CD4-positive, alpha-beta T cell treated with Interleukin-21 for 1 hour (primary cell): Measurements from ENCODE around the gene KIAA1217.
"Not testable (repeated sequence)": the region's sequence is repeated elsewhere in the genome, so short reads cannot be mapped to it uniquely, and the experiment has no call there.

Experiments used
- DNase-seq: peaks from one replicate; pipeline ENCODE4 v3.0.0-alpha.2; 2020

KIAA1217 gene

DNA sequence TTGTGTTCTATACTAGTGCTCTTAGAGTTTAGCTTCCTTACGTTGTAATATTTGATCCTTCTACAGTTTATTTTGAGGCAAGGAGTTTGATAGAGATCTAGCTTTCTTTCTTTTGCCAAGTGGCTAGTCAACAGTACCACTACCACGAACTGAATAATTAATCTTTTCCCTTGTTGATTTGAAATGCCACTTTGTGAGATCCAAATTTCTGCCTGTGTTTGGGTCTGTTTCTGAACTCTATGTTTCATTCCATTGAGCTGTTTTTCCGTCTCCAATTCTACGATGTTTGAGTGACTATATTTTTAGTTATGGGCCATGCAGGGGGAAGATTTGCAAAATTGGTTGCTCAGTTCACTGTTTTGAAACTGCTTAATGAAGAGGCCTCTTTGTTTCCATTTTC is 134.7 kb downstream of the KIAA1217 start:
- no peak for DNase-seq

DNA sequence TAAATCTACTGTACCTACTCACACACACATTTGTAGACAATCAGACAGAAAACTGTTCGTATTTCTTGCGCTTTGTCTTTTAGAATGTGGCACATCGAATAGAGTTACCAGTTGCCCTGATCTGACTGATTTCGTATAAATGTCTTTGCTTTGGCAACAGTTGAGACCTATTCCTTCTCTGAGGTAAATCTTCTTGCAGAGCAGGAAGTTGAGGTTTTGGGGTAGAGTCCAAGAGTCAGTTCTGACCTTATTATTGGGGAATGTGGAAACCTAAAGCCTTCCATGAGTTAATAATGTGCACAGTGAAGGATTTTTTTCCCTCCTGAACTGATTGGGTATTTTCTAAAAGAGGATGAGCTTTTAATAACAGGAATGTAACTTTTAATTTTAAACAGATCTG is 135.3 kb downstream of the KIAA1217 start:
- no peak for DNase-seq

DNA sequence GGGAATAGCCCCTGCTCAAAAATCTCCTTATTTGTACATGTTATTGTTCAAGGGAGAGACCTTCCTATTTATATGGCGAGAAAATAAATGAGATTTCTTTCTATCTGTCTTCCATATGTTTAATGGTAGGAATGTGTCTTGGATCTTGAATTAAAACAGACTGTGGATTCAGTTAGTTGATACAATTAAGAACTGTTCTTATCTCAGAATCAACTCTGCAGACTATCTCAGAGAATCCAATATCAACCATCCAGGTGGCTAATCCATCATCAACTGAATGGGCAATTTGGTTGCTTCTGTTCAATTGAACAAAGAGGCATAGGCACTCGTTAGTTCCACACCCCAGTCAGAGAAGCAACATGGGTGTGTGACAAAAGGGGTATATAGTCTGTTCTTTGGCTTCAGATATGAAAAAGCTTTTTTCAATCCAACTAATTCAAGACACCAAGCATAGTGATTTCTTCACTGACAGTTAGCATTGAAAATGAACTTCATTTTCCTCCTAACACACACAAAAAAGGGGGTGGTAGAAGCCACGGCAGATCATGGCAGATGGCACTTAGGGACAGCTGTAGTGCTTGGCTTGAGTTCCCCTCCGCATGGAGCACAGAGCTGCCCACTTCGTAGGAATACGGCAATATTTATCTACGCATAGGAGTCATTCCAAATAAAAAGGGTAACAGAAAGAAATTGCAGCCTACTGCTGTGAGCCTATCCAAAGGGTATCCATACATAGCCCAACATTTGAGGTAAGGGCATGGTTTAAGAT is 135.9 kb downstream of the KIAA1217 start:
- DNase-seq: no peak

DNA sequence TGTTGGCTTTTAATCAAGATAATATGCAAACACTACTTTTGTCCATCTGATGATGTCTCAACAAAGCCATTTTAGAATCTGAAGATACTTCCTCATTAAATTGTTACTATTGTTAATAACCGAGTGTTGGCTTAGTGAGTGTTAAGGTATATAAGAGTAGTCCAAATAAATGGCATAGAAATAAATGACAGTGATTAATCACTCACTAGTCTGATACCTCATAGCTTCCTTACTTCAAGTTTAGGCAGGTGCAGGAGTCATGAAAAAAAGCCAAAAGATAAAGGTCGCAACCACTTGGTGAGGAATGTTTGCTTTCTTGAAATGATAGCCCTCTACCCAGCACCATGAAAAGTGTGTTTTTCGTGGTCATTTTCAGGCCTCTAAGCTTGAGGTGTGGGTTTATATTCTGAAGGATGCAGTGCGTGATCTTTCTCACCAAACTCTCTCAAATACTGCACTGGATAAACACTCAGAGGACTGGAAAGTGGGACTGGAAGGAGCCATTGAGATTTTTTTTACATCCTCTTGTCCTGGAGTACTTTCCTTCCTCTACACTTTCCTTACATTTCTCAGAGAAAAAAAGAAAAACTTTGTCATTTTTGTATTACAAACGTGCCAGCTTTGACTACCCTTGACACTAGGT is 138.1 kb downstream of the KIAA1217 start:
- no peak for DNase-seq

DNA sequence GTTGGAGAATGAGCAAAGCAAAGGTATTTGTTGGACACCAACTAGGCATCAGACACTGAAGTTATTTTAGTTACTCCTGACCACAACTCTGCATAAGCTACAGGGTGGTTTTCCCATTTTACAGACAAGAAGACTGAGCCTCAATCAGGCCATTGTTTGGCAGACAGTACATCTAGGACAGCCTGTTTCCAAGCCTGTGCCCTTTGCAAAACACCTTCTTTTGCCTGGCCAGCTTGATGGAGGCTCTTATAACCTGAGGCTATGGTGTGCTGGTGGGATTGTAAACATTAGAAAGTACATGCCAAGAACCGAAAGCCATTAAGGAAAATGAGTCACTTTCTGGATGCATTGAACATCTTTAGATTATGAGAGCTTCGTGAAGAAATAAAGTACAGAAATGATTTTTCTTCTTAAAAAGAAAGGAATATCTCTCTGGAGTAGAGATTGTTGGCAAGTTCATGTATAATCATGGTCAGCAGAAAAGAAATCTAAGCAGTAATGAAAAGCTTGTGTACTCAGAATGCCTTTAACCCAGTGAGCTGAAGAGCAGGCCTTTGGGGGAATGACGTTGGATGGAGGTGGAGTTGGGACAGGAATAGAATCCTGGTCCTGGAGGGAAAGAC is 140.6 kb downstream of the KIAA1217 start:
- DNase-seq: no peak

DNA sequence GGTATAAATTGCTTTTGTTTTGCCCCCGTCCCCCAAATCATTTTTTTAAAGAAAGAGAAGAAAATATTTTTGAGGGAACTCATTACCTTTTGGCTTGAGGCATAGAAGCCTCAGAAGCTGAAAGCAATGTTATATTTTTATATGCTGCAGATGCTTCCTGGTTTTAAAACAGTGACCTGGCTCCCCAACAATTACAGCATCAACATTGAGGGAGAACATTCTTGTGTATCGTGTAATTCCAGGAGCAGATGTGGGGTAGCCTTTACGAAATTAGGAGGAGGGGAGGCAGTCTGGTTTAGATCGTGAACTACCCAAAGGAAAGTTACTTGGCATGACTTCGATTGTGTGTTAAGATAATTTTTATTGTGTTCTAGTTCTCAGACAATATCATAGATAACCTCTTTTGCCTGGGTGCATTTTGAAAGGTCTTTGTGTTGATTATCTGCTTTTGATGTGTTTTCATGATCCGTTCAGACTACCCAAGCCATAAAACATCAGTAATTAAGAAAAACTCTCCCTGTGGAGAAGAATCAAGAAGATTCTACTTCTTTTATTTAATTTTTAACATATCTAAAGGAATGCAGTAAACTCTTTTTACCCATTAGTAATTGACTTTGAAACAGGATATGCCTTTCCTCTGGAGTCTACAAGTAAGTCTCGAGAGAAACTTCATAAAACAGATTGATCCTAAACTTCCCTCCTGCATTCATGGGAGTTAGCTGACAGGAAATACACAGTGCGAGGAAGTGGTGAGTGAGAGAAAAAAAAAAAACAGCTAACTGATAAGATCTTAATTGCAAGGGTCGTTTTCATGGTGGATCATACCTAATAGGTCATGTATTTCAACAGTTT is 141.4 kb downstream of the KIAA1217 start:
- no peak for DNase-seq

DNA sequence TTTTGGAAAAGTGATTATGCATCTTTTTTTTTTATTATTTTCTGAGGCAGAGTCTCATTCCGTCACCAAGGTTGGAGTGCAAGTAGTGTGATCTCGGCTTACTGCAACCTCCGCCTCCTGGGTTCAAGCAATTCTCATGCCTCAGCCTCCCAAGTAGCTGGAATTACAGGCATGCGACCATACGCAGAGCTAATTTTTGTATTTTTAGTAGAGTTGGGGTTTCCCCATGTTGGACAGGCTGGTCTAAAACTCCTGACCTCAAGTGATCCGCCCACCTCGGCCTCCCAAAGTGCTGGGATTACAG is 141.9 kb downstream of the KIAA1217 start:
- not testable (repeated sequence) for DNase-seq

DNA sequence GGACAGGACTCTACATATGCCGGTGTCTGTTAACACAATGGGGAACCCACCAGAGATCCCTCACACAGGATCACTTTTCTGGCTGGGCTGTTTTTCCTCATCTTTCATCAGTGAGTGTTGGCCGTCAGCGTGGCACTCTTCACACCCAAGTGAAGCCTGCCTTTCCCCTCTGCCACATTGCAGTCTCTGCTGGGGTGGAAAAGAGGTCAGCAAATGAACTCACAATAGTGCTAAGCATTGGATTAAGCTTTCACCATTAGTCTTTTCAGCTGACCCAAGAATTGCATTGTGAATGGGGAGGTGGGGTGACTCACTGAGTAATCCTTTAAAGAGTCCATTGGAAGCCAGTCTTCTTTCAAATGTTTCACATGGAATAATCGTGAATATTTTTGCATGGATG is 143.0 kb downstream of the KIAA1217 start:
- DNase-seq: no peak

DNA sequence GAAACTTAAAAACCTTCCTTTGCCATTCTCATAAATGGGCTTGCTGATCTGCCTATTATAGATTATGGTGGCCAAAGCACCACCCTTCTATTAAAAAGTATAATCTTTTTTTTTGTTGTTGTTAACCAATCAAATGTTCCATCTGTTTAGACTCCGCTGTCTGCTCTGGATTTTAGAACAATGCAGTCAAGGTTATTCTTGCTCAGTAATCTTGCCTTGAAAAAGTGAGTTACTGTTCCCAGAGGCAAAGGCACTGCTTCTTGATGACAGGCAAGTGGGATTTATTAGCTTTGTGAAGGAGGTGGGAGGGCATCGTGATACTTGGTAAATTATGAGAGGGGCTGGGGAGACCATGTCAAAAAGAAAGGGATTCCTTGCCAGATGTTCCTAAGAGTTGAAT is 143.5 kb downstream of the KIAA1217 start:
- DNase-seq: no peak

DNA sequence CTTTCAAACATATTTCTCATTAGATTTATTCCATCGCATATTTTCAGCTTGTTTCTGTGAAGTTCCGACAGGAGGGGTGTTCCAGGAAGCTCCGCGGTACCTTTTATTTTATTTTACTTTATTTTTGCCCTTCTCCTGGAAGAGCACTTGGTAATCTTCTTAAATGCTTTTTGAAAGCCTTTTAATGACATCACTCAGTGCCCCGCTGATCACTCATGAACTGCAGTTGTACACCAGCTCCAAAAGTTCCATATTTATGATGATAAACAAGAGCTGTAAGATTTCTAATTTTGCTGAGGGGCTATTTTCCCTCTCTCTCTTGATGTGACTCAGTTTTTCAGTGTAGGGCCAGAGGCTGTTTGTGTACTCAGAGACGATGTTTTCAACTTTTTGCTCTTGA is 144.4 kb downstream of the KIAA1217 start:
- no peak for DNase-seq

DNA sequence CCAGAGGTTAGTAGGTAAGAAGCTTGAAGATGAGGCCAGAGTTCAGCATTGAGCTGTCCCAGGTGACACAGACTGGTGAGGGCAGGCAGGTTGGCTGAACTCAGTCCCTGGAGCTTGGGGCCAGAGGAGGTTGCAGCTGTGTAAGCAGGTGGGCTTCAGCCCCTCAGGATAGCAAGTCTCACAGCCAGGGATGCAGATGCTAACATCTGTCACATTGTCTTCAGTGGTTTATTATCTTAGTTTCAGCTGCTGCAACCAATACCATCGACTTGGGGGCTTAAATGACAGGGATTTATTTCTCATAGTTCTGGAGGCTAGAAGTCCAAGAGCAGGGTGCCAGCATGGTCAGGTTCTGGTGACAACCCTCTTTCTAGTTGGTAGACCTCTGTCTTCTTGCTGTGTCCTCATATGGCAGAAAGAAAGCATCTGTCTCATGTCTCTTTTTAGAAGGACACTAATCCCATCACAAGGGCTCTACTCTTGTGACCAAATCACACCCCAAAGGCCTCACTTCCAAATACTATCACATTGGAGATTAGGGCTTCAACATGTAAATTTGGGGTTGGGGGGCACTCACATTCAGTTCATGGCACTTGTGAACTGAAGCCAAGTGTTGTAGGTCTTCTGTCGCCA is 146.2 kb downstream of the KIAA1217 start:
- no peak for DNase-seq

DNA sequence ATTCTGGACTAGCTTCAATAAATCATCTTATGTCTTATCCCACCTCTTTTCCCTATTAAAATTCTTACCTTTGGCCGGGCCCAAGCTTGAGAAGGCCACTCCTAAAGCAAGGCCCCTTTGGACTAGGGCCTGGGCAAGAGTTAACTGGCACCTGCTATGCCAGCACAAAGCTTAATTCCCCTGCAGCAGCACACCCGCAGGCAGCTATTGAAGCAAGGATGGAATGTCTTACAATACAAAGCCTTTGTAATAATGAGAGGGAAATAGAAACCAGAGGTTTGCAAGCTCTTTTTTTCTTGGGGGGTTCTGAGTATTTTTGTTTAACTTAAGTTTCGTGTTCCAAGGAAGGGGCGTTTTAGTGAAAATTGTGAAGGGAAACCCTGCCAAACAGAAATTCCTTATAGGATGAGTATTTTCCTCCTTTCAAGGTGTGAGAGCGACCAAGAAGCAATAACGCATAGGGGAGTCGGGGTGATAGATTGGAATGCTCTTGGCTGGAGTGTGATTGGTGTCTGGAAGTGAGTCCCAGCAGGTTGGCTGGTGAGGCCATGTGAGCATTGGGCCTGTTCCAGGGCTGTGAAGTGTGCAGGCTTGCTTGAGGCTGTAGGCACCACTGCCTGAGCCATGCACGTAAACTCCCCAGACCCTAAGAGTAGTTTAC is 148.5 kb downstream of the KIAA1217 start:
- no peak for DNase-seq

DNA sequence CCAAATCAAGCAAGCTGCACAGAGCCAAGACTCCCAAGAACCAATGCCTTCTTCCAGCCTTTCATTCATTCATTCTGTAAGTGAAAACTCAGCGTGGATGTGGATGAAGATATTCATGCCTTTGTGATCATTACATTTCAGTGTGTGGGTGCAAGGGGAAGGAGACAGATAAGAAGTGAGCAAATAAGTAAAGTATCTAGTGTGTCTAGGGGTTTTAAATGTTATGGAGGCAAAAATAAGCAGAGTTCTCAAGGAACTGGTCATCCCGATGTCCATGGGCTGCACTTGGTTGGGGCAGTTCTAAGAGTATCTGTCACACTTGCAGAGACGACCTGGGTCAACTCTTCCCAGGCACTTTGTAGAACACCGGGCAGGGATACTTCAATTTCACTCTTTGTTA is 149.1 kb downstream of the KIAA1217 start:
- DNase-seq: no peak

DNA sequence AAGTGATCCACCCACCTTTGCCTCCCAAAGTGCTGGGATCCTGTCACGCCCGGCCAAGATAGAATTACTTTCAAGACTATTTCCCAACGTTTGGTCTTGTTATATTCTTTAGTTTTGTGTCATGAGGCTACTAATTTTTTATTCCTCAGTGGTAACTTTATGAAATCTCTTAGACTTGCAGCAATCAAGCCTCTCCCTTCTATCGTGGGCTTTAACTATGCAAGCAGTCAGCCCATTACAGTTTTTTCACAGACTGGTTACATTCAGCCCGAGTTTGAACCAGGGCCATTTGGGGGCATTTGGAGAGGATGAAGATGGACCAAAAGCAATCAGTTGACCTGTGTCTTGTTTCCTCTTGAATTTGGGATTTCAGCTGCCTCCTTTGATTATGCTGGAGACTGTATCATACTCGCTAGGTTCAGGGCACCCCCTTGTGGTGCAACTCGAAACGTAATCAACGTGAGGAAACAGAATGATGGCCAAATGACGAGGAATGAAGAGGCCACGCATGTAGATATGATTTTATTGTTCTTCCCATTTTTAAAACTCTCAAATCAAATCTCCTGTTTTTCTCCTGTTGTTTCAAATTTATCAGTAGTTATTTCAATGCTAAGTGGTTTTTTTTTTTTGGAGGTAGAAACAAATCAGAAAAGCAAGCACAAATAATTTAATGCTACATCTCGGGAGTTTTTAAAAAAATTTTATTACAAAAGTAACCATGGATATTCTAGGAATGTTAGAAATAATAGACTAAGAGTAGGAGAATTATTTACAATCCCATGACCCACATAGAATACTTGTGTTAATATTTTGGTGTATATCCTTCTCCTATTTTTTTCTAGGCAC is 151.6 kb downstream of the KIAA1217 start:
- no peak for DNase-seq

DNA sequence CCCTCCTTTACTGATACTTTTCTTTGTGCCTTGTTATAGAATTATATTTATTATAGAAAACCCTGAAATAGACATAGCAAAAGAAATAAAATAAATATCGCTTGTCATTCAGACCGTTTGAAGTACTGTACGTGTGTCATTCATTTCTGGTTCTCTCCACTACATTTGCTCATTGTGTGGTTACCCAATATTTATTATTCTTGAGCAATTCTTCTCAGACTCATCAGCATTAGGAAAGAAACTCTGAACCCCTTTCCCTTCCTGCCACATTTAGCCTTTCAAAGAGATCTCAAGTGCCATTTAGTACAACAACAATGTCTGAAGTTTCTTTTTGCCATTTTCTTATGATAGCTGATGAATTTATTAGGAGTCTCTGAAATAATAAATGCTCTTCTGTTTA is 154.1 kb downstream of the KIAA1217 start:
- DNase-seq: no peak

DNA sequence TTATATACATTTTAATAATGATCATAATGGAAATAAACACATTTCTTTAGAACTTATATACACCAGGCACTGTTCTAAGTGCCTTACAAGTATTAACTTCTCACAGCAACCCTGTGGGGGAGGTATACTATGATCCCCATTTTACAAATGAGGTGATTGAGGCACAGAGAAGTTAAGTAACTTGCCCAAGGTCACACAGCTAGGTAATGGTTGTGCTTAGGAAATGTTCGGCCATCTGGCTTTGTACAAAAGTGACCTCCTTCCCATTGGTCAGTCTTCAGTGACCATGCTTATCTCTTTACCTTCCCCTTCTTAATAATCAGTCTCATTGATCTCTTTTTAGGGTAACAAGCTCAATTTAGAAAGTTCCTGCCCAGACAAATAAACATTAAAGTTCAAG is 158.8 kb downstream of the KIAA1217 start:
- DNase-seq: no peak

DNA sequence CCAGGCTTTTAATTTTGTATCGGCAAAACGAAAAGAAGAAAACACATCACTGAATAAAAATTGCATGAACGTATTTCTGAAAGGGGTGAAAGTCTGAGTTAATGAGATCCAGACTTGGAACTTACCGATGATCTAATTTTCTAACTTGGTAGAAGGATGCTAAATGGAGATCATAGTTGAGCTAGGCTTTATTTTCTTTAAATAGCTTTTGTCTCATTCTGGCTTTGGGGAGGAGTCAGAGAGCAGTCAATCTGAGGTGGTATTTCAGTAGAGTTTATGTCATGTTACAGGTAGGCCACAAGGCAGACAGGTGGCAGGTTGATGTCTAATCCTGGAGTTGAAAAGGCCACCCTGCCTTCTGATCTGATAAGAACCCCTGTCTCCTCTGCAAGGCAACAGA is 161.9 kb downstream of the KIAA1217 start:
- DNase-seq: no peak

DNA sequence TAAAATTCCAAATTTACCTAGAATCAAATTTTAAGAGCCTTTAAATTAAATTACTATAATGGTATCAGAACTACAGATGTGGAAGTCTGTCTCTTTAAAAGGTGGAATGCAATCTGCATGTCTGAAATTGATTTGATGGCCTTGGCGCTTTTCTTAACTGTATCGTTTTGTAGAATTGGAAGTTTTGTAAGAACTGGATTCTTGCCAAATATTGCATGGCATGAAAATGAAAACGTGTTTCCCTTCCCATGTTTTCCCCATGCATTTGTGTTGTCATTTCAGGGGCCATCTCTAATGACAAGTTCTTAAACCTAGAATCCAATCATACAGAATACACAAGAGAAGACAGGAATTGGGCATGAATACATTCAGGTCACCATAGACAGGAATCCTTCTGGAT is 162.5 kb downstream of the KIAA1217 start:
- no peak for DNase-seq

DNA sequence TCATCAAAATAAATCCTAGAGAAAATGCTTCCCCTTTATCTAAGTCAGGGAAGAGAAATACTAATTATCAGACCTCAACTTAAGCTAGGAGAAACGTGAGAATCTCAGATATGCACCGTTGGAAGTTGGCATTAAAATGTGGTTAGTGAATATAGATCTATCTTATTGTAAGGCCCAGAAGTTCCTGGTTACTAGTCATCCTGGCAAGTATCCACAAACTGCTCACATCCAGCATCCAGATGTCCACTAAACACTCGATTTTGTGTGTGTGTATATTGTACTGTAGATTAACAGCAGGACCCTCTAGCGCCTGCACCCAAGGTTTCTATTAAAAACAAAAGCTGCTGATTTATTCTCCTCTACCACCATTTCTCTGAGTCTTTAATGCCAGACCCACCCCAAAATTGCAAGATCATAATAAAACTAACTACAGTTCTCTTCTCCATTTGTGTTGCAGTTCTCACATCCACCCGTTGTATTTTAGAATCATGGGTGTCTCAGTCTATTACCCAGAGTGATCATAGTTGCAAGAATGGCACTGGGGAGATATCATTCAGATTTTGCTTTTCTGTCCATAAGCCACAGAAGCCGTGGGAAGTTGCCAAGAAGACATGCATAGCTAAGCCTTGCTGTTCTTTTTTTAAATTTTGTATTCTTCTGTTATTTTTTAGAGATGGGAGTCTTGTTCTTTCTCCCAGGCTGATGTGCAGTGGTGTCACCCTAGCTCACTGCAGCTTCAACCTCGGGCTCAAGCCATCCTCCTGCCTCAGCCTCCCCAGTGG is 165.4 kb downstream of the KIAA1217 start:
- DNase-seq: no peak

DNA sequence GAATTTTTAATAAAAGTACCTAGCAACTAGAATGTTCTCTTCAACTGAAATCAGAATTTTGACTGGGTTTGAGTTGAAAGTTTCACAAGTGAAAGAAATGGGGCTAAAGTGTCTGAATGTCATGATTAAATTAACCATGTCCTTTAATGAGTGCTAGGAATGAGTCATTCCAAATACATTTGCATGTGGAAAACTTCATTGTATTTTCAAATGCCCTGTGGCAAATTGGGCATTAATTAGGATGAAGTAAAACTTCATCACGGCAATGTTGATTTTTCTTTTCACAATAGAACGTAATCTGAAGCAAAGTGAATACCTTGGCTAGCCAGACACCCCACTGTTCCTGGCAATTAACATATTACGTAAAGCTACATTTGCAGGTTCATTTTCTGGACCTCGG is 166.6 kb downstream of the KIAA1217 start:
- no peak for DNase-seq

DNA sequence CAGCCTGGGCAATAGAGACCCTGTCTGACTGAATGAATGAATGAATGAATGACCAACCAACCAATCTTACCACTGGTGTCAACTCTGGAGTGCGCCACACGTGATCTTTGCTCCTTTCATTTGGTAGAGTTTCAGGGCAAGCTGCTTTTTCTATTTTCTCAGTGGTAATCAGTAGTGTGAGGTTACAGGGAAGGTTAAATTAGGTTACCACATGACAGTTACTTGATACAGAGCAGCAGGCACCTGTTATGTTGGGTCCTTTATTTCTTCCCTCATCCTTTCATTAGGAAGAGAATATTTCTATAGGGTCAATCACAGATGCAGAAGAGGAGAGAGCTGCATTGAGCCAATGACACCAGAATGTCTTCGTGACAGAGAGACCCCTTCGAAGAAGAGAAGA is 167.8 kb downstream of the KIAA1217 start:
- no peak for DNase-seq
